ENCODE data around the gene CHFR.

DNA sequence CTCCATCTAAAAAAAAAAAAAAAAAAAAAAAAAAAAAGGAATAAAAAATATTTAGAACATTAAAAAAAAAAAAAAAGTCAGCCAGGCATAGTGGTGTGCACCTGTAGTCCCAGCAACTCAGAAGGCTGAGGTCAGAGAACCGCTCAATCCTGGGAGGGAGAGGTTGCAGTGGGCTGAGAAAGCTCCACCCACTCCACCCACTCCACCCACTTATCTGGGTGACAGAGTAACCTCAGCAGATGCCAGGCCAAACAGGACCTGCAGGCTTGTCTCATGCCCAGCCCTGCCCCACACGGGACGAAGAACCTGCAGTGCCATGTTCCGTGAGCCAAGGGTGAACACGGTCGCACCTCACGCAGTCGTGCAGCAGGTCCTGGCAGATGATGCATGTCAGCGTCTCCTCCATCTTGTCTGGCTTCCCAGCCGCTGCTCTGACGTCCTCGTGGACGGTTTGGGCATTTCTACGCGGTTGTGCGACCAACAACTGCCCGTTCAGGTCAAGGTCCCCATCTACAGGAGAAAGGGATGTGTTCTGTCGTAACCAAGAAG lies 28.6 kb downstream of the CHFR start:
- TF ChIP-seq, protein P1, sequence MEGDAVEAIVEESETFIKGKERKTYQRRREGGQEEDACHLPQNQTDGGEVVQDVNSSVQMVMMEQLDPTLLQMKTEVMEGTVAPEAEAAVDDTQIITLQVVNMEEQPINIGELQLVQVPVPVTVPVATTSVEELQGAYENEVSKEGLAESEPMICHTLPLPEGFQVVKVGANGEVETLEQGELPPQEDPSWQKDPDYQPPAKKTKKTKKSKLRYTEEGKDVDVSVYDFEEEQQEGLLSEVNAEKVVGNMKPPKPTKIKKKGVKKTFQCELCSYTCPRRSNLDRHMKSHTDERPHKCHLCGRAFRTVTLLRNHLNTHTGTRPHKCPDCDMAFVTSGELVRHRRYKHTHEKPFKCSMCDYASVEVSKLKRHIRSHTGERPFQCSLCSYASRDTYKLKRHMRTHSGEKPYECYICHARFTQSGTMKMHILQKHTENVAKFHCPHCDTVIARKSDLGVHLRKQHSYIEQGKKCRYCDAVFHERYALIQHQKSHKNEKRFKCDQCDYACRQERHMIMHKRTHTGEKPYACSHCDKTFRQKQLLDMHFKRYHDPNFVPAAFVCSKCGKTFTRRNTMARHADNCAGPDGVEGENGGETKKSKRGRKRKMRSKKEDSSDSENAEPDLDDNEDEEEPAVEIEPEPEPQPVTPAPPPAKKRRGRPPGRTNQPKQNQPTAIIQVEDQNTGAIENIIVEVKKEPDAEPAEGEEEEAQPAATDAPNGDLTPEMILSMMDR (IDR thresholded peaks at IDR 0.05) = no peak
- no peak for TF ChIP-seq POLR2A (IDR thresholded peaks at IDR 0.05)
